ENCODE measurements around the gene CRLF3. TPM values are rescaled to one million over a fixed set of nuclear protein-coding genes. Genes with fewer than 3 reads are reported as not detected.
"Not testable (repeated sequence)": the region's sequence is repeated elsewhere in the genome, so short reads cannot be mapped to it uniquely, and the experiment has no call there.

CRLF3 gene
- total and polyA plus RNA-seq, 2 donors, result 6.8 to 15.5 TPM

- H3K4me1 ChIP-seq (ENCODE audit: insufficient read depth); H3K27ac ChIP-seq (ENCODE audit: low read depth); DNase-seq (ENCODE audit: extremely low spot score); H3K36me3 ChIP-seq (ENCODE audit: insufficient read depth); H3K4me3 ChIP-seq (ENCODE audit: low read depth, low read length): not testable (repeated sequence)
- WGBS, result 27% methylated on average over 1 of the region's 1 CpG
Observed at GRCh38 chr17:30742669-30743068, 81.8 kb downstream of the CRLF3 start.

GRCh38 chr17:30736371-30736770, 88.1 kb downstream of the CRLF3 start:
- H3K27ac ChIP-seq (ENCODE audit: low read depth); H3K36me3 ChIP-seq (ENCODE audit: insufficient read depth); H3K4me3 ChIP-seq (ENCODE audit: low read depth, low read length); H3K4me1 ChIP-seq (ENCODE audit: insufficient read depth); DNase-seq (ENCODE audit: extremely low spot score): not testable (repeated sequence)
- WGBS, result 95% methylated on average over 18 of the region's 18 CpGs

DNA sequence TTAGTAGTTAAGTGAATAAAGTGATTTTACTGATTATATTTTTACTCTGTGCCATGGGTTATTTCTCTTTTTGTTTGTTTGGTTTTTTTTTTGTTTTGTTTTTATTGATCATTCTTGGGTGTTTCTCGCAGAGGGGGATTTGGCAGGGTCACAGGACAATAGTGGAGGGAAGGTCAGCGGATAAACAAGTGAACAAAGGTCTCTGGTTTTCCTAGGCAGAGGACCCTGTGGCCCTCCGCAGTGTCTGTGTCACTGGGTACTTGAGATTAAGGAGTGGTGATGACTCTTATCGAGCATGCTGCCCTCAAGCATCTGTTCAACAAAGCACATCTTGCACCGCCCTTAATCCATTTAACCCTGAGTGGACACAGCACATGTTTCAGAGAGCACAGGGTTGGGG, 88.8 kb downstream of the CRLF3 start:
- 75% methylated on average over 5 of the region's 5 CpGs for WGBS
- H3K27ac ChIP-seq (ENCODE audit: low read depth); H3K4me3 ChIP-seq (ENCODE audit: low read depth, low read length); DNase-seq (ENCODE audit: extremely low spot score); H3K36me3 ChIP-seq (ENCODE audit: insufficient read depth); H3K4me1 ChIP-seq (ENCODE audit: insufficient read depth): not testable (repeated sequence)

DNA sequence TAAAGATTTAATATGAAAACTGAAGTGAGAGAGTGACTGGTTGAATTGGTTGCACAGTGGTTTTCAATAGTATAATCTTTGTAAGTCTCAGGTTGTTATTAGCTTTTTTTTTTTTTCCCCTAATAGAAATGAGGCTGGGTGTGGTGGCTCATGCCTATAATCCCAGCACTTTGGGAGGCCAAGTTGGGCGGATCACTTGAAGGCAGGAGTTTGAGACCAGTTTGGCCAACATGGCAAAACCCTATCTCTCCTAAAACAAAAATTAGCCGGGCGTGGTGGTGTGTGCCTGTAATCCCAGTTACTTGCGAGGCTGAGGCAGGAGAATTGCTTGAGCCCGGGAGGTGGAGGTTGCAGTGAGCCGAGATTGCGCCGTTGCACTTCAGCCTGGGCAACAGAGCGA, 89.3 kb downstream of the CRLF3 start:
- H3K36me3 ChIP-seq (ENCODE audit: insufficient read depth); H3K4me3 ChIP-seq (ENCODE audit: low read depth, low read length); DNase-seq (ENCODE audit: extremely low spot score); H3K4me1 ChIP-seq (ENCODE audit: insufficient read depth); H3K27ac ChIP-seq (ENCODE audit: low read depth): not testable (repeated sequence)
- 91% methylated on average over 9 of the region's 9 CpGs for WGBS

DNA sequence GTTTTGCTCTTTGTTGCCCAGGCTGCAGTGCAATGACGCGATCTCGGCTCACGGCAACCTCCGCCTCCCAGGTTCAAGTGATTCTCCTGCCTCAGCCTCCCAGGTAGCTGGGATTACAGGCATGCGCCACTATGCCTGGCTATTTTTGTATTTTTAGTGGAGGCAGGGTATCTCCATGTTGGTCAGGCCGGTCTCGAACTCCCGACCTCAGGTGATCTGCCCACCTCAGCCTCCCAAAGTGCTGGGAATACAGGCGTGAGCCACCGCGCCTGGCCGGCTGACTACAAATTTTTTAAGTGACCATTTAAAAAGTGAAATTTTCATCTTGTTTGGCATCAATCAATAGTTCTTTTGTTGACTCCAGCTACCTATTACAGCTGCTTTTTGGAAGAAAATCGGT, 90.3 kb downstream of the CRLF3 start:
- not testable (repeated sequence) for DNase-seq (ENCODE audit: extremely low spot score)

More for the DNA sequence above, 90.3 kb downstream of the CRLF3 start:
- not testable (repeated sequence) for H3K4me1 ChIP-seq (ENCODE audit: insufficient read depth); H3K36me3 ChIP-seq (ENCODE audit: insufficient read depth); H3K27ac ChIP-seq (ENCODE audit: low read depth); H3K4me3 ChIP-seq (ENCODE audit: low read depth, low read length)
- WGBS, result 92% methylated on average over 14 of the region's 14 CpGs

Small RNA genes lying within 50 kb of the gene (small RNA-seq; reads per million reads assigned to genes)
- gene RNU6-298P, result not detected

Other genes with a start within 250 kb of the CRLF3 start
- 10.6 TPM for gene ATAD5, start 7.3 kb upstream of the CRLF3 start, total RNA-seq
- gene ATAD5, start 7.3 kb upstream of the CRLF3 start, polyA plus RNA-seq, result 0.44 TPM
- gene TEFM, start 81.5 kb upstream of the CRLF3 start, total RNA-seq, result 37.0 TPM
- 9.8 TPM for gene TEFM, start 81.5 kb upstream of the CRLF3 start, polyA plus RNA-seq
- gene ADAP2, start 97.3 kb upstream of the CRLF3 start, total RNA-seq, result 15.1 TPM
- 6.7 TPM for gene ADAP2, start 97.3 kb upstream of the CRLF3 start, polyA plus RNA-seq
- 10.1 TPM for gene RNF135, start 146.3 kb upstream of the CRLF3 start, total RNA-seq
- 17.1 TPM for gene RNF135, start 146.3 kb upstream of the CRLF3 start, polyA plus RNA-seq

Data from urinary bladder (tissue), 4 donors.